ENCODE measurements around the gene ADCY1. TPM values are rescaled to one million over a fixed set of nuclear protein-coding genes. Genes with fewer than 3 reads are reported as not detected.

ADCY1 gene
- total RNA-seq, 1 donor from 2014 or later, result 3.1 TPM

GRCh38 chr7:45623157-45623556 lies 49.0 kb downstream of the ADCY1 start:
- intact Hi-C loops (cut with micrococcal nuclease), result no loop called here

- intact Hi-C loops (cut with micrococcal nuclease), result no loop called here
Observed at GRCh38 chr7:45623740-45624391, 49.7 kb downstream of the ADCY1 start.

GRCh38 chr7:45624392-45624760 lies 50.2 kb downstream of the ADCY1 start:
- intact Hi-C loops (cut with micrococcal nuclease), result no loop called here

GRCh38 chr7:45625067-45625466 lies 50.9 kb downstream of the ADCY1 start:
- intact Hi-C loops (cut with micrococcal nuclease), result no loop called here

DNA sequence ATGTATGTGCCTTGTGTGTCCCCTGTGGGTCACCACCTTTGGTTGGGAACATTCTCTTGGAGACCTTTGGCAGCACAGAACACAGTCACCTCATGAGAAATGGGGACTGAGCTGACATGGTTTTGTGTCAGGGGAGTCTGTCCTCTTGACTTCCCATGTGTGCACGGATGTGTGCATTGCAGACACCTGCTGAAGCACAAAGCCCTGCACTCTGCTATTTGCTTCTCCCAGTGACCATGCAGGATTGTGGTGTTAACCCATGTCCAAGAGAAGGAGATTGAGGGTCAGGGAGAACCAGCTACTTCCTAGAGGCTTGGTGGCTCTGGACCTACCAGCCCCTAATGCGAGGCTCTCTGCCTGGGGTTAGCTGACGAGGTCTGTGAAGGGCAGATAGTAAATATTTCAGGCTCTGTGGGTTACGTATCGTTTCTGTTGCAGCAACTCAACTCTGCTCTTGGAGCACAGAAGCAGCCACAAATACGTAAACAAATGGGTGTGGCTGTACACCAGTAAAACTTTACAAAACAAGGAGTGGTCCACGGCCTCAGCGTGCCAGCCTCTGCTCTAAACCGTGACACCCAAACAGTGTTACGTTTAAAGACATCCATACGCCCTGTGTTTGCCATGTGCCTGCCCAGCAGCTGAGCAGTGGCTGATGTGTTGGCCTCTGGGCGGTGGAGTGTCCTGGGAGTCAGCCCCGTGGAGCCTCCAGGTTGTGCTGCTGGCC lies 51.7 kb downstream of the ADCY1 start:
- intact Hi-C loops (cut with micrococcal nuclease), result no loop called here

GRCh38 chr7:45626441-45627430 lies 52.6 kb downstream of the ADCY1 start:
- intact Hi-C loops (cut with micrococcal nuclease), result no loop called here

GRCh38 chr7:45627691-45628456 lies 53.7 kb downstream of the ADCY1 start:
- intact Hi-C loops (cut with micrococcal nuclease), result no loop called here

DNA sequence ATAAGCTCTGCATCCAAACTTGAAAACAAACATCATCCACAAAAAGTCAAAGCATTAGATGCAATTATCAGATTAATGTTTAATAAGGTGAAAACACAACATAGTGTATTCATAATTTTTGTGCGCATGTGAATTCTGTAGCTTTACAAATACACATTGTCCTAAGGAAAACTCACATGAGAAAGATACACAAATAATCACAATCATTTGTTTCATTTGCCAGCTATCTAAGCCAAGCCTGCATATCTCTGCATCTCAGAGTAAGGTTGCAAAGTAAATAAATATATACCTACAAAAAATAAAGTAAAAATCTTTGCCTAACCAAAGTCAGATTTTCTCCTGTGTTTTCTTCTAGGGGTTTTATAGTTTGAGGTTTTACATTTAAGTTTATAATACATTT lies 57.4 kb downstream of the ADCY1 start:
- intact Hi-C loops (cut with micrococcal nuclease), result no loop called here

DNA sequence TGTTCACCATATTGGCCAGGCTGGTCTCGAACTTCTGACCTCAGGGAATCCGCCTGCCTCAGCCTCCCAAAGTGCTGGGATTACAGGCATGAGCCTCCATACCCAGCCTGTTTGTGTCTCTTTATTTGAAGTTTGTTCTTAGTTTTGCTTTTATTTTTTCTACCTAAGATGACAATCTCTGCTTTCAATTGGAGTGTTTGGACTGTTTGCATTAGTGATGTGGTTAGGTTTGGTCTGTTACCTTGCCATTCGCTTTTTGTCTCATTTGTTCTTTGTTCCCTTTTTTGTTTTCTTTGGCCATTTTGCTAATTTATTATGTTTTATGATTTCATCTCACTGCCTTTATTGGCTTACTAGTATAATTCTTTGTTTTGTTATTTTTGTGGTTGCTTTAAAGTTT lies 62.6 kb downstream of the ADCY1 start:
- intact Hi-C loops (cut with micrococcal nuclease), result no loop called here

- intact Hi-C loops (cut with micrococcal nuclease), result no loop called here
Observed at GRCh38 chr7:45638916-45639315, 64.7 kb downstream of the ADCY1 start.

DNA sequence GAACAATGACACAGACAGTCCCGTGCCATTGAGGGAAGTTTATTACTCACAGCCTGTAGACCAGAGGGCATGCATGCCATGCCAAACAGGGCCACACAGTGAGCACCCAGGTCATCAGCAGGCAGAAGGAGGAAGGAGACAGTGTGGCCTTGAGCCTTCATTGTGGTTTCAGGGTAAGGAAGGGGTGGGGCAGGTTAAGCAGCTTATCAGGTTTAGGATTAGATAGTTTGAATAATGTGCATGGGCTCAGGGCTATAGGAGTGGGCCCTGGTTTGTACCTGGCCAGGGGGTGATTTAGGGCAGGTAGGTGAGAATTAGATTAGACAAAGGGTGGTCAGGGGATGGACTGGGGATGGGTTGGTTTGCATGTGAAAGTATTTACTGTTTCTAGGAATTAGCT lies 67.9 kb downstream of the ADCY1 start:
- intact Hi-C loops (cut with micrococcal nuclease), result no loop called here

- intact Hi-C loops (cut with micrococcal nuclease), result no loop called here
Observed at GRCh38 chr7:45643630-45644029, 69.5 kb downstream of the ADCY1 start.

GRCh38 chr7:45644237-45644636 lies 70.1 kb downstream of the ADCY1 start:
- intact Hi-C loops (cut with micrococcal nuclease), result no loop called here

- intact Hi-C loops (cut with micrococcal nuclease), result no loop called here
Observed at GRCh38 chr7:45645141-45645969, 71.2 kb downstream of the ADCY1 start.

GRCh38 chr7:45646207-45646821 lies 72.1 kb downstream of the ADCY1 start:
- intact Hi-C loops (cut with micrococcal nuclease), result no loop called here

- intact Hi-C loops (cut with micrococcal nuclease), result no loop called here
Observed at GRCh38 chr7:45646996-45647825, 73.0 kb downstream of the ADCY1 start.

GRCh38 chr7:45647967-45648670 lies 74.0 kb downstream of the ADCY1 start:
- intact Hi-C loops (cut with micrococcal nuclease), result no loop called here

- intact Hi-C loops (cut with micrococcal nuclease), result no loop called here
Observed at GRCh38 chr7:45648671-45648995, 74.5 kb downstream of the ADCY1 start.
